Renal pelvis (tissue), 4 donors: ENCODE results near the gene CYCS. TPM values are rescaled to one million over a fixed set of nuclear protein-coding genes. Genes with fewer than 3 reads are reported as not detected.
"Not testable (repeated sequence)": the region's sequence is repeated elsewhere in the genome, so short reads cannot be mapped to it uniquely, and the experiment has no call there.

Experiments used
- DNase-seq: peaks from one replicate; pipeline ENCODE4 v3.0.0-alpha.2; 2013
- polyA plus RNA-seq, 3 donors: library from polyadenylated mRNA; unstranded; fragments of 120-200 nt; gene quantifications; one replicate each; pipeline ENCODE4 v1.2.1, GENCODE V29; 2013; ENCODE audit not compliant: insufficient read length in 3 of 3

Gene CYCS
- polyA plus RNA-seq, 3 donors, result 141 to 156 (median 150) TPM

DNA sequence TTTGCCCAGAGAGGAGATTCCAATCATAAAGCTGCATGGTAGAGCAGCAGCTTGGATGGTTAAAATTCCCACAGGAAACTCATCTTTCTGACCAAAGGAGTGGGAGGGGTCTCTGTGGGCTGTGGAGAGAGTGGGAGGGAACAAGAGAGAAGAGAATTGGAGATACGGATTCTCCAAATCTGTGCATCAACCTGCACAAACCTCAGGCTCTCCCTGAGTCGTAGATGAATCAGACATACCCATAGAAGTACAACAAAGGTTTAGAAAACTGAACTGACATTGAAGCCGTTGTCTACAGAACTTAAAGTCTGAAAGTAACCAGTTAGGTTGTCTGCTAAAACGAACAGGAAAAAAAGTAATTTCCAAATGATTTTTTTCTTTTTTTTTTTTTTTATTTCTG lies 41.9 kb downstream of the CYCS start:
- DNase-seq, result no peak

DNA sequence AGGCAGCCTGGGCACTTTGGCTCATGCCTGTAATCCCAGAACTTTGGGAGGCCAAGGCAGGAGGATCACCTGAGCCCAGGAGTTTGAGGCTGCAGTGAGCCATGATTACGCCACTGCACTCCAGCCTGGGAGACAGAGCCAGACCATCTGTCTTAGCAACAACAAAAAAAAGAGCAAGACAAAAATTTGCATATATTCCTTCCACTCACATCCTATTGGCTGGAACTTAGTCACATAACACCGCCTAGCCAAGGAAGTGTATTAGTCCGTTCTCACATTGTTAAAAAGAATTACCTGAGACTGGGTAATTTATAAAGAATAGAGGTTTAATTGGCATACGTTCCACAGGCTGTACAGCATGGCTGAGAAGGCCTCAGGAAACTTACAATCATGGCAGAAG lies 43.0 kb downstream of the CYCS start:
- DNase-seq, result not testable (repeated sequence)

DNA sequence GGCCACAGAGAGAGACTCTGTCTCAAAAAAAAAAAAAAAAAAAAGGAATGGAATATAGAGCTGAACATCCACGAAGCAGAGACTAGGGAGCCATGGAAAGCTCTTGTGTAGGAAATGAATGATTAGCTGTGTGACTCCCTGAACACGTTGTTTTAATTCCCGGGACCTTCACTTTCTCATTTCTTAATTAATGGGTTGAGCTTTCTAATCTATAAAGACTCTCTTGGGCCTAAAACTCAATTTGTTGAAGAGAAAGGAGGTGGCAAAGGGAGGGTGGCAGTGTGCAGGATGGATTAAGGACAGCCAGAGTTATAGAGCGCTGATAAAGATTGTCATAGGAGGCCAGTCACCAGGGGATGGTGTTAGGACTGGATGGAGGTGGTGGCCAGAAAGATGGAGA lies 48.0 kb downstream of the CYCS start:
- no peak for DNase-seq

DNA sequence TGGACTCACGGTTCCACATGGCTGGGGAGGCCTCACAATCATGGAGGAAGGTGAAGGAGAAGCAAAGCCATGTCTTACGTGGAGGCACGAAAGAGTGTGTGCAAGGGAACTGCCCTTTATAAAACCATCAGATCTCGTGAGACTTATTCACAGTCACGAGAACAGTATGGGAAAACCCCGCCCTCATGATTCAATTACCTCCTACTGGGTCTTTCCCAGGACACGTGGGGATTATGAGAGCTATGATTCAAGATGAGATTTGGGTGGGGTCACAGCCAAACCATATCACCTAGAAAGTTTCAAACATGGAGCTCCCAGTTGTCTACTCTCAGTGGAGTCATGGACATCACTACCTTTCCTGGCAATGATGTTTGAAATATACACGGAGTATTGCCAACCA lies 49.6 kb downstream of the CYCS start:
- DNase-seq, result no peak

DNA sequence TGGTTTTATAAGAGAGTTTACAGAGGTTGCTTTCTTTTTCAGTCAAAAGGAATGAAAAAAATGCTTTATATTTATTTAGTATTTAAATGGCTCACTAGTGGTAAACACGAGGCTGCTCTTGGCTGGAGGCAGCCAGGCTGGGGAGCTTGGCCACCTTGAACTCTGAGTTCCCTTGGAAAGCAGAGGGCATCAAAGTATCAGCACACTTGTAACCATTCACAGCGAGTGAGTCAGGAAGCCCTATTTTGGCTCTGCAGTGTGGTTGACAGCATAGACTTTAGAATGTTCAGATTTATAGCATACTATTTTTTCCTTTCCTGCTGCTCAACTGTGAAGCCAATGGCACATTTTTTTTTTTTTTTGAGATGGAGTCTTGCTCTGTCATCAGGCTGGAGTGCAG lies 51.6 kb downstream of the CYCS start:
- DNase-seq, result peak; percentile 23

Other genes with a start within 250 kb of the CYCS start
- 10 to 100 TPM; 17.7 to 26.9 (median 23.5) TPM for gene OSBPL3, start 145.1 kb downstream of the CYCS start, polyA plus RNA-seq
- gene NPVF, start 103.2 kb upstream of the CYCS start, polyA plus RNA-seq, result not detected